GM18502 (cell line): ENCODE data around the gene FSTL4.
"Not testable (repeated sequence)": the region's sequence is repeated elsewhere in the genome, so short reads cannot be mapped to it uniquely, and the experiment has no call there.

ENCODE experiments used
- ATAC-seq: cut with Tn5 transposase; IDR thresholded peaks from one replicate; pipeline ENCODE4 v1.9.1; 2021; ENCODE audit warnings: mild to moderate bottlenecking; ENCODE audit not compliant: unreplicated experiment, poor library complexity

FSTL4 gene

GRCh38 chr5:133189881-133190280, 422.5 kb downstream of the FSTL4 start:
- no peak for ATAC-seq

DNA sequence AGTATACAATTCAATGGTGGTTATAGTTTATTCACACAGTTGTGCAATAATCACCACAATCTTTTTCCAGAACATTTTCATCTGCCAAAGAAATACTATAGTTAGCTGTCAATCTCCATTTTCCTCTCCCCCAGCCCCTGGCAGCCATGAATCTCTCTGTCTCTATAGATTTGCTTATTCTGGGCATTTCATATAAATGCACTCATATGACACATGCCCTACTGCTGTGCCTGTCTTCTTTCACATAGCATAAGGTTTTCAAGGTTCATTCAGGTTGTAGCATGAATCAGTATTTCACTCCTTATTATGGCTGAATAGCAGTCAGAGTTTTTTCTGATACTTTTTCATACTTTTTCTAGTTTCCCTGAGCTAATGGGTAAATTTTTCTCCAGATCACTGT, 432.9 kb downstream of the FSTL4 start:
- no peak for ATAC-seq

DNA sequence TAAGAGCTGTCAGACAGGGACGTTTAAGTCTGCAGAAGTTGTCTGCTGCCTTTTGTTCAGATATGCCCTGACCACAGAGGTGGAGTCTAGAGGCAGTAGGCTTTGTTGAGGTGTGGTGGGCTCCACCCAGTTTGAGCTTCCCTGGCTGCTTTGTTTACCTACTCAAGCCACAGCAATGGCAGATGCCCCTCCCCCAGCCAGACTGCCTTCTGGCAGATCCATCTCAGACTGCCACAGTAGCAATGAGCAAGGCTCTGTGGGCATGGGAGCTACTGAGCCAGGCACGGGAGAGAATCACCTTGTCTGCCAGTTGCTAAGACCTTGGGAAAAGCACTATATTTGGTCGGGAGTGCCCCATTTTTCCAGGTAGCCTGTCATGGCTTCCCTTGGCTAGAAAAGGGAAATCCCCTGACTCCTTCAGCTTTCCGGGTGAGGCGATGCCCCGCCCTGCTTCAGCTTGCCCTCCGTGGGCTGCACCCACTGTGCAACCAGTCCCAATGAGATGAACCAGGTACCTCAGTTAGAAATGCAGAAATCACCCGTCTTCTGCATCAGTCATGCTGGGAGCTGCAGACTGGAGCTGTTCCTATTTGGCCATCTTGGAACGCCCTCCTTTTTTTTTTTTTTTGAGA, 441.5 kb downstream of the FSTL4 start:
- not testable (repeated sequence) for ATAC-seq

DNA sequence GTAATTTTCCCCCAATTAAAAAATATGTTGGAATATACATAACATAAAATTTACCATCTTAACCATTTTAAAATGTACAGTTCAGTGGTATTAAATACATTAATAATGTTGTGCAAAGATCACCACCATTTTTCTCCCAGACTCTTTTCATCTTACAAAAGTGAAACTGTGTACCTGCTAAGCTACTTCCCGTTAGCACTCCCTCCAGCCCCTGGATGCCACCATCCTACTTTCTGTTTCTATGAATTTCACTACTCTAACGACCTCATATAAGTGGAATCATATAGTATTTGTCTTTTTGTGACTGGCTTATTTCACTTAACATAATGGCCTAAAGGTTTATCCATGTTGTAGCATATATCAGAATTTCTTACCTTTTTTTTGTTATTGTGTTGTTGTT, 447.6 kb downstream of the FSTL4 start:
- no peak for ATAC-seq

- no peak for ATAC-seq
Observed at GRCh38 chr5:133163839-133164238, 448.5 kb downstream of the FSTL4 start.

DNA sequence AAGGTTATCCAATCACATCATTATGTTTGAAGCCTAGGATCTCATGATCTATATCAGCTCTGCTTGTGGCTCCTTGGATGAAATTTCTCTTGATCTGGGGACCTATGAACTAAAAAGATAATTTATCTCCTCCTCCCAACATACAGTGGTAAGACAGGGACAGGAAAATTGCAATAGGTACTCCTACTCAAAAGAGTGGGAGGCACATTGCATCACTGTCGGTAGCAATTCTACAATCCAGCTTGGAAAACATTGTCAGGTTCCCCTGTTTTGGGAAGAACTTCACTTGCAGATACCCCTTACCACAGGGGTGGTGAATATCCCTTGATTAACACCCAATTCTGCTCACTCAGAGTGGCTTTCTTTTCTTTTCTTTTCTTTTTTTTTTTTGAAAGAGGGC, 452.8 kb downstream of the FSTL4 start:
- ATAC-seq: no peak

DNA sequence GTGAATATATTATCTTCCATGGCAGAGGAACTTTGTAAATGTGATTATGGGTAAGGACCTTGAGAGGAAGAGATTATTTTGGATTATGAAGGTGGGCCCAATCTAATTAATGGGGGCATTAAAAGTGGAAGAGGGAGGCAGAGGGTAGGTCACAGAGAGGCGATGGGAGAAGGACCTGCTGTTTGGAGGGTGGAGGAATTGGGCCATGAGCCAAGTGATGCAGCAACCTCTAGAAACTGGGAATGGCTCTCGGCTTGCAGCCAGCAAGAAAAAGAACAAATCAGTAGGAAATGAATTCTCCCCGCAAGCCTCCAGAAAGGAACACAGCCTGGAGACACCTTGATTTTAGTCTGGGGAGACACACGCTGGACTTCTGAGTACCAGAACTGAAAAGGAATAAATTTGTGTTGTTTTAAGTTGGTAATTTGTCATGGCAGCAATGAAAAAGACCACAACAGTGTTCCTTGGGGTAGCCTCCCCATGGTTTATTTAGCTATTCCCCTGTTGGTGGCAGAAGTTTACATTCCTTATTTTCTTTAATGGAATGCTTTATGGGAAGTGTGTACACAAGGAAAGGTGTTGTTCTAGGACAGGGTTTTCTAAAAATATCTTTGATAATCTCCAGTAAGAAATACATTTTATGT, 456.9 kb downstream of the FSTL4 start:
- ATAC-seq: no peak

GRCh38 chr5:133154274-133155075, 457.9 kb downstream of the FSTL4 start:
- ATAC-seq: no peak

GRCh38 chr5:133150909-133151544, 461.3 kb downstream of the FSTL4 start:
- ATAC-seq: no peak

GRCh38 chr5:133149345-133149744, 463.0 kb downstream of the FSTL4 start:
- ATAC-seq: no peak

DNA sequence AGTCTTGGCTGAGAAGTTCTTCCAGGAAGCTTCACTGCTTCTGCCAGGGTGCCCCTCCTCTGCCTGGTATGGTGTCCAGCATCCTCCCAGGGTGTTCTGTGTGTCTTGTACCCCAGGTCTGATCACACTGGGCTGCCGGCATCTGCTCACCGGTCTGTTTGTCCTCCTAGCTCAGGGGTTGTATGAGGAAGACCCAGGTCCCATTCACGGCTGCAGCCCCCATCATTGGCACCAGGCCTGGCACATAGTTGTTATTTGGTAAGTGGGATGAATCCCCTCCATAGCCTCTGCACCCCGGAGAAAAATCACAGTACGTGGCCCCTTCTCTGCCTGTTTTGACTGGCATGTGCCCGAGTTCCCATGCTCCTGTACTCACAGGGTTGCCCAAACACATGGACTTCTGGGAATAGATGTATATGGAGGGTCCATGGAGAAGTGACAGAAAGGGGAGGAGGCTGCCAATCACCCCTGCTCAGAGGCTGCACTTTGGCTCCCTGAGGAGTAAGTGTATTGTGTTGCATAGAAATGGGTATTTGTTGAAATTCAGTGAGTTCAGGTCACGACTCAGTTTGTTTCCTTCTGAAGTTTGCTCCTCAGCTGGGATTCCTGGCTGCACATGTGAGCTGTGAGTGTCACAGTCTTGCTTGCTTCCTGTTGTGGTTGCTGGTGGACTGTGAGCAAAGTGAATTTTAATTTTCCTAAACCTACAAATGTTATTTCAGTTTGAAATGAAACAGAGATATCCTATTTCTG, 464.4 kb downstream of the FSTL4 start:
- no peak for ATAC-seq

DNA sequence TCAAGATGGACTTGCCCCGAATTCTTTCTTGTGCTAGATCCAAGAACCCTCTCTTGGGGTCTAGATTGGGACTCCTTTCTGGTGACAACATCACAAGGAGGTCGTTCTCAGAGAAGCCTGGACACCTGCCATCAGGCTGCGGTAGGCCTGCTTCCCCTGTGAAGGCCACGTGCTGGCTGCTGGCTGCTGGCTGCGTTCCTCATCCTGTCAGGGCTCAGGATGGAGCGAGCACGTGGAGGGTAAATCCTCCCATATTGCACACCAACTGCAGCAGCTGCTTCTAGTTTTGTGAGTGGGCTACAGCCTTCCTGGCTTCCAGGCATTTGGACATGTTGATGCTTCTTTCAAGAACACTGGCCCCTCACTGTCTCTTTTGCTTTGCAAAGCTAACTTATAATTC, 464.9 kb downstream of the FSTL4 start:
- no peak for ATAC-seq
